ENCODE data around the gene PRND. TPM values are rescaled to one million over a fixed set of nuclear protein-coding genes. Genes with fewer than 3 reads are reported as not detected.

PRND gene, protein sequence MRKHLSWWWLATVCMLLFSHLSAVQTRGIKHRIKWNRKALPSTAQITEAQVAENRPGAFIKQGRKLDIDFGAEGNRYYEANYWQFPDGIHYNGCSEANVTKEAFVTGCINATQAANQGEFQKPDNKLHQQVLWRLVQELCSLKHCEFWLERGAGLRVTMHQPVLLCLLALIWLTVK
- not detected in 2 replicates for total RNA-seq (2014; rRNA removed; shearing (Covaris generic))

DNA sequence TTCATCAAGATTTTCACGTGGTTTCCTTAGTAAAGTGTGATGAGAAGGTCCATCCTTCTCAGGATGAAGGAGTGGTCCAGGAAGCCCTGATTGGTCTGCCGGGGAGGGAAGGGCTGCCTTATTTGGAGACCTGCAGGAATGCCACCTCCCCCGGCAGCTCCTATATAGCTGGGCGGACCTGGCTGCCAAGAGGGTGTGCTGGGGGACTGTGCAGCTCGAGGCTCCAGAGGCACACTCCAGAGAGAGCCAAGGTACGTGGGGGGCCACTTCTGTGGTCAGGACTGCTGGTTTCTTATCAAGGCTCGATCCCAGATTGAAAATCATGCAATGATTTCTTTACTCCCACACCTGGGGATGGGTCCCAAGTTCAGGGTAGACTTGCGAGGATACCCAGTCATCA is at the start of gene PRND:
PRND (plus strand) TSS at position 191 of the 400 bp plus-strand sequence. CDS start 2,643 bp downstream, outside the sequence.
- Histone ChIP-seq H3K9me3 (replicated peaks) (no peaks in the 10 kb centered on the region), H3K27ac (no peak within 1 kb of the TSS), H3K36me3 (no peaks in the 10 kb centered on the region), H3K4me1 (peaks cover 11% of the 10 kb centered on the region), H3K27me3 (peaks cover 4% of the 10 kb centered on the region), H3K4me3 (no peak within 1 kb of the TSS)
- DNase-seq: no peak

DNA sequence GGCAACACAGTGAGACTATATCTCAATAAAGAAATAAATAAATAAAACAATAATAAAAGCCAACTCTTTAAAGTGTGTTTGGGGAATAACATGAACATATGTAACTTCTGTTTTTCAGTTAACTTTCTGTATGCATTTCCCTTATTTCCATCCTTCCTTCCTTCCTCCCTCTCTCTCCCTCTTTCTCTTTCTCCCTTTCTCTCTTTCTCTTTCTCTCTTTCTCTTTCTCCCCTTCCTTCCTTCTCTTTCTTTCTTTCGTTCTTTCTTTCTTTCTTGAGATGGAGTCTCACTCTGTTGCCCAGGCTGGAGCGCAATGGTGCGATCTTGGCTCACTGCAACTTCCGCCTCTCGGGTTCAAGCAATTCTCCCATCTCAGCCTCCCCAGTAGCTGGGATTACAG is 48.8 kb upstream of the PRND start:
- H3K9me3 ChIP-seq (replicated peaks): no peaks in the 10 kb centered on the region
- no peak for DNase-seq
- no peak overlapping the region for H3K4me3 ChIP-seq
- no peaks in the 10 kb centered on the region for H3K4me1 ChIP-seq
- H3K36me3 ChIP-seq: no peaks in the 10 kb centered on the region
- no peak overlapping the region for H3K27ac ChIP-seq
- H3K27me3 ChIP-seq: 0 out of 2 replicates have a peak, but pooled peaks cover 4% of the 10 kb centered on the region

DNA sequence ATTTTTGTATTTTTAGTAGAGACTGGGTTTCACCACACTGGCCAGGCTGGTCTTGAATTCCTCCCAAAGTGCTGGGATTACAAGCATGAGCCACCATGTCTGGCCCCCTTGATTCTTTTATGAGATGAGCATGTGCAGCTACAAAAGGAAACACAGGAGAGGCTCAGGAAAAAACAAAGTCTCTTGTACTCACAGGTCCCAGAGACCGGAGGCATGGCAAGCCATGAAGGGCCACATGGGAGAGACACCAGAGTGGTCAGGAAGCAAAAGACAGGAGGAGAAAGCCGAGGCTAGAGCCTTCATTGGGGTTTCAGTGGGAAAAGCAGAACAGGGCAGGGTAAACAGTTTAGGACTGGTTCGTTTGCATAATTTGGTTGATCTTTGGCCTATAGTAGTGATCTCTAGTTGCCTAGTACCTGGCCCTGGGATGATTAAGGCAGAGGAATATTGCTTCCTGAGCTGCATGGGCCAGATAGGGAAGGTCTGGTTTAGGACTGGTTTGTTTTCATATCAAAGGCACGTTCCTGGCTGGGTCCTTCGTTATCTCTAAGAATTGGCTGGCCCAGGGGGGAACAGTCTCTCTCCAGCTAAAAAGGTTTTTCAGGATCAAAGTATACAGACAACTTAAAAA is 48.2 kb upstream of the PRND start:
- H3K36me3 ChIP-seq: no peaks in the 10 kb centered on the region
- no peak overlapping the region for H3K4me3 ChIP-seq
- H3K27me3 ChIP-seq: 0 out of 2 replicates have a peak, but pooled peaks cover 4% of the 10 kb centered on the region
- DNase-seq: no peak
- no peaks in the 10 kb centered on the region for H3K9me3 ChIP-seq (replicated peaks)
- H3K4me1 ChIP-seq: no peaks in the 10 kb centered on the region
- no peak overlapping the region for H3K27ac ChIP-seq

DNA sequence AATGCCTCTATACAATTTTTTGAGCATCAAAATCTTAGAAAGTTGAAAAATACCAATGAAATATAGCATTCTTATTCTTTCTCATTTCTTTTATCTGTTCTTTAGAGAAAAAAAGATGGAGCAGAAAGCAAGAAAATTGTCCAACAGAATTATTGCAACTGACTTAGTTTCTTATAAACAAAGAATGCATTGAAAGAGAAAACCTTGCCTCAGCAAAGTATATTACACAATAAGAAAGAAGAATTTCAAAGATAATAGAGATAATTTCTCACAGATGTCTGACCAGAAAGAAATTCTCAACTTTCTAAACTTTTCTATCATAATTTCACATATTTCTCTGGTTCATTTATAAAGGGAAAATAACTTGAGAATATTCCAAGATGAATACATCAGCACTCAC is 47.0 kb upstream of the PRND start:
- Histone ChIP-seq H3K4me1 (no peaks in the 10 kb centered on the region), H3K4me3 (no peak overlapping the region), H3K36me3 (no peaks in the 10 kb centered on the region), H3K27me3 (0 out of 2 replicates have a peak, but pooled peaks cover 4% of the 10 kb centered on the region), H3K27ac (no peak overlapping the region), H3K9me3 (replicated peaks) (no peaks in the 10 kb centered on the region)
- DNase-seq: no peak

DNA sequence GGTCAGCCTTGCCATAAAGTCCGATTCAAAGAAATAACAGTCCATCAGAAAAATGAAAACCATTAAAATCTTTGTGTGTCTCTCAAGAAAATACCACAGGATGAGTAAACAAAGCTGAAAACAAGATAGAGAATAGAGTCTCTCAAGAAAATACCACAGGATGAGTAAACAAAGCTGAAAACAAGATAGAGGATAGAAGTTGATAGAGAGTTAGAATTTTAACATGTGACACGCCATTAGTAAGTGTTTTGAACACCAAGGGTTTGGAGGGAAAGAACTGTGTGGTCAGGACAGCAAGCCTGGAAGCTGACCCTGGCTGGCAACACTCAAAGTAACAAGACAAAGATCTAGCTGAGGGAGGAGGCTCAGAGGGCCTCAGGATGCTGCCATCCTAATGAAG is 43.9 kb upstream of the PRND start:
- H3K4me1 ChIP-seq: peaks cover 3% of the 10 kb centered on the region; the same call in 1 of the 2 replicates
- no peak for DNase-seq
- H3K36me3 ChIP-seq: no peaks in the 10 kb centered on the region
- no peak overlapping the region for H3K4me3 ChIP-seq
- peaks cover 7% of the 10 kb centered on the region for H3K27me3 ChIP-seq
- no peak overlapping the region for H3K27ac ChIP-seq
- H3K9me3 ChIP-seq (replicated peaks): no peaks in the 10 kb centered on the region

DNA sequence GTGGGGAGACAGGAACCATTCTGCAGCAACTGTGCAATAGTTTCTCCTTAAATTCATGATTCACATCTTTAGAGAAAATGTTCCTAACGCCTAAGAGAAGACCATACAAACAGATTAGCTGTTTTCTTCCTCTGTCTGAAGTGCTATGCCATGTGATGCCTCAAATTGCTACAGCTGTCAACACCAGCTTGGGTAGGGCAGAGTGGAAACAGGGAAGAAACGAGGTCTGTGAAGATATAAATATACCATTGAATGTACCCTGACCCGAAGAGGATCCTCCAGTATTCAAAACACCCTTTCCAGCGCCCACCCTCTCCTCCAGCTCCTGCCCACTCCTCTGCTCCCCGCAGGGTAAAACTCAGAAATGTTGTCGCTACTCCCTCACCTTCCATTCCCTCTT is 40.3 kb upstream of the PRND start:
- Histone ChIP-seq H3K36me3 (no peaks in the 10 kb centered on the region), H3K27me3 (peaks cover 3% of the 10 kb centered on the region), H3K9me3 (replicated peaks) (no peaks in the 10 kb centered on the region), H3K4me1 (peaks cover 13% of the 10 kb centered on the region), H3K4me3 (no peak overlapping the region), H3K27ac (no peak overlapping the region)
- DNase-seq: no peak

DNA sequence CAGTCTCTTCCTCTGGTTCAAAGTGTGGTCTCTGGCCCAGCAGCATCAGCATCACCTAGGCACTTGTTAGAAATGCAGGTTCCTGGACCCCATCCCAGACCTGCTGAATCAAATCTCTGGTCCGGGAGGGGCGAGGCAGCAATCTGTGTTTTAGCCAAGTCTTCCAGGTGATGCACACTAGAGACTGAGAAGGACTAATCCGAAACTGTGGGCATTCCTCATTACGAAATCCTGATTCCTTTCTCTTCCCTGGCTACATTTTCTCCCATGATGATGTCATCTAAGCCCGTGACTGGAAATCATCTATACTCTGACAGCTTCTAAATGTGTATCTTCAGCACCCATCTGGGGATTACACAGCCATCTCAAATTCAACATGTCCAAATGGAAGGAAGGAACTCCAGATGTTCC is 39.7 kb upstream of the PRND start:
- no peaks in the 10 kb centered on the region for H3K36me3 ChIP-seq
- H3K27ac ChIP-seq: no peak overlapping the region
- no peak for DNase-seq
- peaks cover 3% of the 10 kb centered on the region for H3K27me3 ChIP-seq
- H3K4me1 ChIP-seq: peaks cover 13% of the 10 kb centered on the region
- H3K4me3 ChIP-seq: no peak overlapping the region
- no peaks in the 10 kb centered on the region for H3K9me3 ChIP-seq (replicated peaks)

DNA sequence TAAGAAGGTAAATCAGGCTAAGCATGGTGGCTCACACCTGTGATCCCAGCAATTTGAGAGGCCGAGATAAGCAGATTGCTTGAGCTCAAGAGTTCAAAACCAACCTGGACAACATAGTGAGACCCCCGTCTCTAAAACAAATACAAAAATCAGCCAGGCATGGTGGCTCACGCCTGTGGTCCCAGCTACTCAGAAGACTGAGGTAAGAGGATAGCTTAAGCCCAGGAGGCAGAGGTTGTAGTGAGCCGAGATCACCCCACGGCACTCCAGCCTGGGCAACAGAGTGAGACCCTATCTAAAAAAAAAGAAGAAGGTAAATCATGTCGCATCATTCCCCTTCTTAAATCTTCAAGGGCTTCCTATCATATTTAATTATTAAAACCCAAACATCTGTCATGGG is 39.0 kb upstream of the PRND start:
- DNase-seq: no peak
- Histone ChIP-seq H3K27ac (no peak overlapping the region), H3K27me3 (peaks cover 3% of the 10 kb centered on the region), H3K4me3 (no peak overlapping the region), H3K36me3 (no peaks in the 10 kb centered on the region), H3K4me1 (peaks cover 13% of the 10 kb centered on the region), H3K9me3 (replicated peaks) (no peaks in the 10 kb centered on the region)

DNA sequence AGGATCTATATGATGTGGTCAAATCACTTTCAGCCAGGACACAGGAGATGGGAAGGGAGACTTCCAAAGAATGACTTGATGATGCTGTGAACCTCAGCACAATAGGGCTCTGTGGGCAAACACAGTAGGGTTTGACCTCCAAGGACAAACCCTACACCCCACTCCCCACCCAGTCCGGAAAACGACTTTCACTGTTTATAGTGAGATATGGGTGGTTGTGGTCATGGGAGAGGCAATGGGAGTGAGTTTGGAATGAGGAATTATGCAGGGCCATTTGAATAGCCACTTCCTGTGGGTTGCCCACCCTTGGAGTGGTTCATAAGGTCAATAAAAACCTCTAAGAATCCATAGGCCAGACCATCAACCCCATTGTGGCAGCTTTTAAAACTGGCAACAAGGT is 38.4 kb upstream of the PRND start:
- Histone ChIP-seq H3K4me1 (peaks cover 13% of the 10 kb centered on the region), H3K9me3 (replicated peaks) (no peaks in the 10 kb centered on the region), H3K4me3 (no peak overlapping the region), H3K36me3 (no peaks in the 10 kb centered on the region), H3K27me3 (peaks cover 3% of the 10 kb centered on the region), H3K27ac (no peak overlapping the region)
- DNase-seq: no peak

DNA sequence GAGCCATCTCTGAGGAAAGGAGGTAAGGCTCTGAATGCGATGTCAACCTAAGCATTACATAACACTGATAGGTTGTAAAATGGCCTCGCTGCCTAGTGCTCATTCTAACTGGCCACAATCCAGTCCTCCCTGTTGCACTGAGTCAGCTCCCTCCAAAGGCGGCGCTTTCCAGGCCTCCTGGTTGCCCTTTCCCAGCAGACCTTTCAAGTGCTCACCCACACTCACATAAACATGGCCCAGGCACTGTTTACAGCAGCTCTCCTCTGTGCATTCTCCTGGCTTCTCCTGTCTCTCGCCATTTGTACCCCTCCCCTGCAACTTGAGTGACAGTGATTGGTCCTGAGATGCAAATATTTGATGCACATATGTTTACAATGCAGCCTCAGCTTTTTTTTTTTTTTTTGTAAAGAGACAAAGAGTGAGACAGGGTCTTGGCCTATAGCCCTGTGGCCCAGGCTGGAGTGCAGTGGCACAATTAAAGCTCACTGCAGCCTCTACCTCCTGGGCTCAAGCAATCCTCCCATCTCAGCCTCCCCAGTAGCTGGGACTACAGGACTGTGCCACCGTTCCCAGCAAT is 36.8 kb upstream of the PRND start:
- no peak overlapping the region for H3K27ac ChIP-seq
- no peak for DNase-seq
- H3K4me3 ChIP-seq: no peak overlapping the region
- H3K27me3 ChIP-seq: peaks cover 3% of the 10 kb centered on the region
- no peaks in the 10 kb centered on the region for H3K36me3 ChIP-seq
- H3K9me3 ChIP-seq (replicated peaks): no peaks in the 10 kb centered on the region
- peaks cover 13% of the 10 kb centered on the region for H3K4me1 ChIP-seq

DNA sequence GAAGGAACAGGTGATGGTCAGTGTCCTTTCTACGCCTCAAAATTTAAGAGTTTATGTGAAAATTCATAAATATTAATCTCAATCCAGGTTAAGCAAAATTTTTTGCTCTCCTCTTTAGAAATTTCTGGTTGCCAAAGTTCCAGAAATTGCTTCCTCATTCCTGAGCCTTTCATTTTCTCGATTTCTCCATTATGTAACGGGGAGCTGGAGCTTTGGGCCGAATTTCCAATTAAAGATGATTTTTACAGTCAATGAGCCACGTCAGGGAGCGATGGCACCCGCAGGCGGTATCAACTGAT is 35.8 kb upstream of the PRND start:
- peak overlapping the region; percentile 83 for H3K4me3 ChIP-seq
- no peak overlapping the region; the same call in 1 of the 2 replicates for H3K27ac ChIP-seq
- H3K4me1 ChIP-seq: peaks cover 13% of the 10 kb centered on the region
- H3K36me3 ChIP-seq: no peaks in the 10 kb centered on the region
- DNase-seq: no peak
- no peaks in the 10 kb centered on the region; the same call in 1 of the 2 replicates for H3K27me3 ChIP-seq
- H3K9me3 ChIP-seq (replicated peaks): no peaks in the 10 kb centered on the region

DNA sequence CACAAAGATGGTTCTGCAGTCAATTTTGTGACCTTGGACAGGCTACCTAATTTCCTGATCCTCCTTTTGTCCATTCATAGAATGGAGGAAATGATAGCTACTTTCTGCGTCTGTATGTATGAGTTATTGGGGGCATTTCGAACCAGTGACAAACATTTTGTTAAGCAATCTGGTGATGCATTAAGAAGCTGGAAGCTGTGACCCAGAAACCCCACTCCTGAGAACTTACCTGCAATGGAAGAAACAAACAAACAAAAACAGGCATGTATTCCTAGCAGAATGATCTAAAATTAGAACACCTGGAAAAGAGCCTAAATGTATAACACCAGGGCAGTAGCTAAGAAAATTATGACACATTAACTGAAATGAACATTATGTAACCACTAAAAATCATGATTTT is 33.4 kb upstream of the PRND start:
- no peaks in the 10 kb centered on the region for H3K27me3 ChIP-seq
- H3K4me3 ChIP-seq: no peak overlapping the region
- H3K9me3 ChIP-seq (replicated peaks): no peaks in the 10 kb centered on the region
- no peak overlapping the region for H3K27ac ChIP-seq
- no peaks in the 10 kb centered on the region for H3K36me3 ChIP-seq
- H3K4me1 ChIP-seq: peaks cover 18% of the 10 kb centered on the region
- no peak for DNase-seq

DNA sequence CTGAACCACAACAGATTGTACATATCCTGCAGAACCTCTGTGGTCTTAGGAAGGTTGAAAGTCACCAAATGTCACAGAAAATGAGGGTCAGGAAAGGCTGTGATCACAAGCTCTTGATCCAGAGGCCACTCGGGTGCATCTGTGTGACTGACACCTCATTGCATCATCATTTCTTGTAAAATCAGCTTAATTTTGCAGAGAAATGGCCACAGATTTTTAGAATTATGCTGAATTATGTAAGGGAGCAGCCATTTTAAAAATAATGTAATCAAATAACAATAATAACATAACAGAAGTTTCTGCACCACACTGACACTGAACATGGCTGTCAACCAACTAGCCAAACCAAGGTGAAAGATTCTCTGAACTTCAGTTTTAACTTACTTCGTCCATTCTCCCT is 32.5 kb upstream of the PRND start:
- DNase-seq: no peak
- Histone ChIP-seq H3K9me3 (replicated peaks) (no peaks in the 10 kb centered on the region), H3K27ac (no peak overlapping the region), H3K27me3 (no peaks in the 10 kb centered on the region), H3K36me3 (no peaks in the 10 kb centered on the region), H3K4me1 (peaks cover 16% of the 10 kb centered on the region), H3K4me3 (no peak overlapping the region)

DNA sequence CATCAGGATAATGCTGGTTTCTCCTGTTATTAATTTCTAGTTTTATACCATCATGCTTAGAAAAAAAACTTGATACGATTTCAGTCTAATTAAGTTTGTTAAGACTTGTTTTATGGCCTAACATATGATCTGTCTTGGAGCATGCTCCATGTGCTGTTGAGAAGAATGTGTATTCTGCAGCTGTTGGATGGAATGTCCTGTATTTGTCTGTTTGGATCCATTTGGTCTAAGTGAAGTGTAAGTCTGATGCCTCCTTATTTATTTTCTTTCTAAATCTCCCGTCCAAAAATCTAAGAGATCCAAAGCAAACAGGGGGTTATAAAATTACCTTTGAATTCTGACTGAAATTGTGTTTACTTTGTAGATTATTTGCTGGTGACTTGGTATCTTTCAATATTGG is 30.0 kb upstream of the PRND start:
- H3K4me1 ChIP-seq: peaks cover 12% of the 10 kb centered on the region
- H3K27me3 ChIP-seq: no peaks in the 10 kb centered on the region
- no peaks in the 10 kb centered on the region for H3K36me3 ChIP-seq
- no peaks in the 10 kb centered on the region for H3K9me3 ChIP-seq (replicated peaks)
- DNase-seq: peak in 1 of 2 experiments; percentile 44
- H3K27ac ChIP-seq: peak overlapping the region; percentile 33; the same call in 1 of the 2 replicates
- no peak overlapping the region for H3K4me3 ChIP-seq

DNA sequence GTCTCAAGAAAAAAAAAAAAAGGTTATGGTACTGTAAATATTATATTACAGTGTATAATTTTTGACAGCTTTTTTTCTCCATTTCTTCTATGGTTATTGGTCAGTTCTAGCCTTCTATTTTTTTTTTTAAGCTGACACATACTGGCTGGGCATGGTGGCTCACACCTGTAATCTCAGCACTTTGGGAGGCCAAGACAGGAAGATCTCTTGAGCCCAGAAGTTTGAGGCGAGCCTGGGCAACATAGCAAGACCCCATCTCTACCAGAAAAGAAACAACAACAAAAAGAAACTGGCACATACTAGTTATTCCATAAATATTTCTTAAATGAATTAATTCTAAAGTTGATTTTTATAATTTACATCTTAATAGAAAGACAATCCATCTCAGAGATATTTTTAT is 27.6 kb upstream of the PRND start:
- Histone ChIP-seq H3K9me3 (replicated peaks) (no peaks in the 10 kb centered on the region), H3K27ac (no peak overlapping the region), H3K27me3 (no peaks in the 10 kb centered on the region), H3K36me3 (peaks cover 3% of the 10 kb centered on the region; the same call in 1 of the 2 replicates), H3K4me1 (peaks cover 12% of the 10 kb centered on the region), H3K4me3 (no peak overlapping the region)
- no peak for DNase-seq
